ENCODE measurements around the gene NHS. TPM values are rescaled to one million over a fixed set of nuclear protein-coding genes. Genes with fewer than 3 reads are reported as not detected.

NHS gene
- total and polyA plus RNA-seq, 9 donors: 1.2 to 3.0 (median 1.8) TPM

DNA sequence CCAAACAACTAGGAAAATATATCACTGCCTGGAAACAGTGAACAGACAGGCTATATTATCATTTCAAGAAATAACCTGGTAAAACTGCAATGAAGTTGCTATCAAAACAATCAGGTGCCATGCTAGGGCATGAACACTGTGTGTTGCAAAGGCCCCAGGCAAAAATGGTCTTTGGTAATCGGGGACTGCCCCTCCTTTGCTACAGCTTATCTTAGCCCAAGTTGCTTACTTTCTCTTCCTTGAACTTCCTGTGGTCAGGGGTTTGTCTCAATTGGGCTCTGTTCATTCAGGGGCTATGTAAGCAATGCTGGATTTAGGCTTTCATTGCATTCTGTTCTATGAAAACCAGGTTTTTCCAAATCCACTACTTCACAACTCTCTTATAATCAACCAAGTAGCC is 392.7 kb downstream of the NHS start:
- Histone ChIP-seq H3K4me3 (ENCODE audit: low read length) (no peak overlapping the region), H3K4me1 (ENCODE audit: control insufficient read depth, insufficient read depth, low read length) (no peaks in the 10 kb centered on the region), H3K36me3 (ENCODE audit: control insufficient read depth, insufficient read depth, low read length) (no peaks in the 10 kb centered on the region), H3K27me3 (ENCODE audit: control insufficient read depth, insufficient read depth, low read length) (peaks cover 20% of the 10 kb centered on the region), H3K9me3 (replicated peaks; ENCODE audit: control insufficient read depth, low read depth, low read length) (no peaks in the 10 kb centered on the region), H3K27ac (ENCODE audit: low read length) (no peak overlapping the region)
- no CpG with 5 or more reads among the region's 1 CpG for WGBS (ENCODE audit: insufficient coverage)
- DNase-seq: no peak

DNA sequence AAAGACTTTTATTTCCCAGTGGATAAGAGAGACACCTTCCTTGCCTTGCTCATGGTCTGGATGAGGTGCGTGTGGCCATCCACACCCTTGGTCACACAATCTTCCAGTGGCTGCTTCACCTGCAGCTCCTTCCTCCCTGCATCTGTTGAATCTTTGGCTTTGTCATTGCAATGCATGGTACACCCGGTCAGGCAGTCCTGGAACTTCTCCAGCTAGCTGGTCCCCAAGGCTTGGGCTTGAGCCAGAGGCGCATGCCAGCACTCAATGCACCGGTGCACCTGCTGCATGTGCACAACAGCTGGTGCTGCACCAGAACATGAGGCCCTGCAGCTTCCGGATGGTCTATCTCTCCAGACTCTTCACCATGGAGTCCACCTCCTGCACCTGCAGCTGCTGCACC is 394.0 kb downstream of the NHS start:
- DNase-seq: peak; percentile 5
- Histone ChIP-seq H3K27me3 (ENCODE audit: control insufficient read depth, insufficient read depth, low read length) (peaks cover 20% of the 10 kb centered on the region), H3K27ac (ENCODE audit: low read length) (no peak overlapping the region), H3K9me3 (replicated peaks; ENCODE audit: control insufficient read depth, low read depth, low read length) (no peaks in the 10 kb centered on the region), H3K36me3 (ENCODE audit: control insufficient read depth, insufficient read depth, low read length) (no peaks in the 10 kb centered on the region), H3K4me3 (ENCODE audit: low read length) (no peak overlapping the region), H3K4me1 (ENCODE audit: control insufficient read depth, insufficient read depth, low read length) (no peaks in the 10 kb centered on the region)
- WGBS (ENCODE audit: insufficient coverage): 64% methylated on average over 5 of the region's 5 CpGs

DNA sequence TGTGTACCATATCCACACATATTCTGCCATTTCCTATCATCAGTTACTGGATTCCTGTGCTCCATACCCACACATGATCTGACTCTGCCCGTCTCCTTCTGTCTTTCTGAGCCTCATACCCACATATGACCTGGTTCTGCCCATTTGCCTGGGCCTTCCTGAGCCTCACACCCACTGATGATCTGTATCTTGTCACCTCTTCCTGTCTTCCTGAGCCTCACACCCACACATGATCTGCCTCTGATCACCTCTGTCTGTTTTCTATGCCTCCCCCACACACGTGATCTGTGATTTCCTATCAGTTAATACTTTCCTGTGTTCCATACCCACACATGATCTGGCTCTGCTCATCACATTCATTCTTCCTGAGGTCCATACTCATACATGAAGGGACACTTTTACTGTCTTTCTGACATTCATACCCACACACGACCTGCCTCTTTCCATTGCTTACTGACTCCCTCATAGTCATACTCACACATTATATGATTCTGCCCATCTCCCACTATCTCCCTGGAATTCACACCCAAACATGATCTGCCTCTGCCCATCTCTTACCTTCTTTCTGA is 394.8 kb downstream of the NHS start:
- WGBS (ENCODE audit: insufficient coverage): 51% methylated on average over 3 of the region's 3 CpGs
- DNase-seq: no peak
- Histone ChIP-seq H3K9me3 (replicated peaks; ENCODE audit: control insufficient read depth, low read depth, low read length) (no peaks in the 10 kb centered on the region), H3K4me3 (ENCODE audit: low read length) (no peak overlapping the region), H3K4me1 (ENCODE audit: control insufficient read depth, insufficient read depth, low read length) (no peaks in the 10 kb centered on the region), H3K27ac (ENCODE audit: low read length) (no peak overlapping the region), H3K36me3 (ENCODE audit: control insufficient read depth, insufficient read depth, low read length) (no peaks in the 10 kb centered on the region), H3K27me3 (ENCODE audit: control insufficient read depth, insufficient read depth, low read length) (peaks cover 18% of the 10 kb centered on the region)

DNA sequence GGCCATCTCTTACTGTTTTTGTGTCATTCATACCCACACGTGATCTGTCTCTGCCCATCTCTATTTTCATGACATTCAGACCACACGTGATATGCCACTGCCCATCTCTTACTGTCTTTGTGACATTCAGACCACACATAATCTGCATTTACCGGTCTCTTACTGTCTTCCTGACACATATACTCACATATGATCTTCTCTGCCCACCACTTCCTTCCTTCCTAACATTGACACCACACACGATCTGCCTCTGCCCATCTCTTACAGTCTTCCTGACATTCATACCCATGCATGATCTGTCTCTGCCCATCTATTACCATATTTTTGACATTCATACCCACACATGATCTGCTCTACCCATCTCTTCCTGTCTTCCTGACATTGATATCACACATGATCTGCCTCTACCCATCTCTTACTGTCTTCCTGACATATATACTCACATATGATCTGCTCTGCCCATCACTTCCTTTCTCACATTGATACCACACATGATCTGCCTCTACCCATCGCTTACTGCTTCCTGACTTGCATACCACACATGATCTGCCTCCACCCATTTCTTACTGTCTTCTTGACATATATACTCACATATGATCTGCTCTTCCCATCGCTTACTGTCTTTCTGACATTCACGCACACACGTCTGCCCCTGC is 398.3 kb downstream of the NHS start:
- Histone ChIP-seq H3K27me3 (ENCODE audit: control insufficient read depth, insufficient read depth, low read length) (peaks cover 10% of the 10 kb centered on the region), H3K4me1 (ENCODE audit: control insufficient read depth, insufficient read depth, low read length) (no peaks in the 10 kb centered on the region), H3K9me3 (replicated peaks; ENCODE audit: control insufficient read depth, low read depth, low read length) (no peaks in the 10 kb centered on the region), H3K36me3 (ENCODE audit: control insufficient read depth, insufficient read depth, low read length) (no peaks in the 10 kb centered on the region), H3K27ac (ENCODE audit: low read length) (no peak overlapping the region), H3K4me3 (ENCODE audit: low read length) (no peak overlapping the region)
- DNase-seq: no peak
- WGBS (ENCODE audit: insufficient coverage): 70% methylated on average over 8 of the region's 8 CpGs

DNA sequence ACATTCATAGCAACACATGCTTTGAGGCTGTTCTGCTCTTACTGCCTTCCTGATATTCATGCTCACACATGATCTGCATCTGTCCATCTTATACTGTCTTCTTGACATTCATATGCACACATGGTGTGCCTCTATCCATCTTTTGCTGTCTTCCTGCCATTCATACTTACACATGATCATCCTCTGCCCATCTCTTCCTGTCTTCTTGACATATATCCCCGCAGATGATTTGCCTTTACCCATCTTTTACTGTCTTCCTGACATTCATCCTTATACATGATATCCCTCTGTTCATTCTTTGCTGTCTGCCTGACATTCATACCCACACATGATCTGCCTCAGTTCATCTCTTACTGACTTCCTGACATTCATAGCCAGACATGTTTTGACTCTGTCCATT is 399.1 kb downstream of the NHS start:
- peaks cover 5% of the 10 kb centered on the region for H3K27me3 ChIP-seq (ENCODE audit: control insufficient read depth, insufficient read depth, low read length)

GRCh38 chrX:17778997-17779396 is 404.0 kb downstream of the NHS start:
- no CpG with 5 or more reads among the region's 2 CpGs for WGBS (ENCODE audit: insufficient coverage)
- Histone ChIP-seq H3K27ac (ENCODE audit: low read length) (no peak overlapping the region), H3K27me3 (ENCODE audit: control insufficient read depth, insufficient read depth, low read length) (peaks cover 2% of the 10 kb centered on the region), H3K36me3 (ENCODE audit: control insufficient read depth, insufficient read depth, low read length) (no peaks in the 10 kb centered on the region), H3K4me1 (ENCODE audit: control insufficient read depth, insufficient read depth, low read length) (no peaks in the 10 kb centered on the region), H3K9me3 (replicated peaks; ENCODE audit: control insufficient read depth, low read depth, low read length) (peaks cover 3% of the 10 kb centered on the region), H3K4me3 (ENCODE audit: low read length) (no peak overlapping the region)
- no peak for DNase-seq

More for the DNA sequence above, 399.1 kb downstream of the NHS start:
- H3K27ac ChIP-seq (ENCODE audit: low read length): no peak overlapping the region
- DNase-seq: no peak
- no peak overlapping the region for H3K4me3 ChIP-seq (ENCODE audit: low read length)
- H3K36me3 ChIP-seq (ENCODE audit: control insufficient read depth, insufficient read depth, low read length): no peaks in the 10 kb centered on the region
- H3K4me1 ChIP-seq (ENCODE audit: control insufficient read depth, insufficient read depth, low read length): no peaks in the 10 kb centered on the region
- 69% methylated on average over 1 of the region's 1 CpG for WGBS (ENCODE audit: insufficient coverage)
- no peaks in the 10 kb centered on the region for H3K9me3 ChIP-seq (replicated peaks; ENCODE audit: control insufficient read depth, low read depth, low read length)

- no peaks in the 10 kb centered on the region for H3K4me1 ChIP-seq (ENCODE audit: control insufficient read depth, insufficient read depth, low read length)
- WGBS (ENCODE audit: insufficient coverage): no CpG with 5 or more reads among the region's 4 CpGs
- peaks cover 3% of the 10 kb centered on the region for H3K9me3 ChIP-seq (replicated peaks; ENCODE audit: control insufficient read depth, low read depth, low read length)
- H3K27ac ChIP-seq (ENCODE audit: low read length): no peak overlapping the region
- no peak overlapping the region for H3K4me3 ChIP-seq (ENCODE audit: low read length)
- no peak for DNase-seq
- H3K27me3 ChIP-seq (ENCODE audit: control insufficient read depth, insufficient read depth, low read length): peaks cover 2% of the 10 kb centered on the region
- H3K36me3 ChIP-seq (ENCODE audit: control insufficient read depth, insufficient read depth, low read length): no peaks in the 10 kb centered on the region
Observed at GRCh38 chrX:17779434-17779833, 404.4 kb downstream of the NHS start.

Data from muscle of leg (tissue), 11 donors.